ENCODE results near the gene CLCN3.
A peak's percentile ranks its signal among the peaks of the same experiment; 100 is the strongest.

CLCN3 gene

DNA sequence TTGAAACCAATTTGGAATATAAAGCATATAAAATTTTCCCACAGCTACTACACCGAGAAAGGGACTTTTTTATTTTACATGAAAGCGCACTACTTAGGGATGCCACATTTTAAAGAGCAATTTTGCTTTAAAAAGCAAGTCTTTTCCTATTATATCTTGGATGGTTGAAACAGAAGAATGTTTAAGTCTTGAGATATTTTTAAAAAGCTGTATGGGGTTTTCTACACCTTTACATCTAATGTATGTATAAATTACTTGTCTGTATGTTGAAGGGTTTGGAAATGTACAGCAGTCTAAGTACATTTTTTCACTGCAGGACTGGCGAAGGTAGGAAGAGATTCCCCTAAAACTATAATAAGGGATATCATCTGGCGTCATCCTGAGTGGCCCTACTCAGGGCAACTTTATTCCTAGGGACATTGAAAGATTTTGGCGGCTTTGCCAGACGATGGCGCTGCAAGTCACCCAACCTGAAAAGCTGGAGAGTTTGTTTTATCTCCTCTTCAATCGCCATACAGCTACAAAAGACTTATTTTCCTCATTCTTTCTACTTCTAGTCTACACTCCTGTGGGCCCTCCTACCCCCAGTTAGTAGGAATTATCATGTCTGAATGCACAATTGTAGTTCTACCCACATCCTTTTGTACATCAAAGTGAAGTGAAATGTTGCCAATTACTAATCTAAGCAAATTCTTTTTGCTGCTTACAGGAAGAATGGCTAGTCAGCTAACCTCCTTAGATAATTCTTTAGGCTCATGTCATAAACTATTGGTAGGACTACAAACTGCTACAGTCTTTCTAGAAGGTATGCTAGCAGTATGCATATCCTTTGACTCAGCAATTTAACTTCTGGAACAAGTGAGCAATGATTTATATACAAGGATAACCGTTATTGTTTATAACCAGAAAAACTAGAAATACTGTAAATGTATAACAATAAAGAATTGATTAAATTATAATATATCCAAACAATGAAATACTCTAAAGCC lies 7.2 kb upstream of the CLCN3 start:
- Histone ChIP-seq H3K9me3 (replicated peaks in 1 of 11) (no peaks in the 10 kb centered on the region), H3K4me1 (peaks cover 23 to 31% (median 28%) of the 10 kb centered on the region in 10 experiments), H3K36me3 (no peaks in the 10 kb centered on the region), H3K4me3 (peak overlapping the region; percentile 77 to 92 (median 84)), H3K27me3 (no peaks in the 10 kb centered on the region), H3K9ac (peak overlapping the region in 10 of 11 experiments; percentile 7 to 91 (median 86); a peak in 17 of 22 replicates), H4K20me1 (no peaks in the 10 kb centered on the region), H3K27ac (peak overlapping the region in 5 of 11 experiments; percentile 37 to 89 (median 83); a peak in 9 of 22 replicates), H3K4me2 (peak overlapping the region; percentile 68 to 98 (median 80))
- TF ChIP-seq Cebpa-rat (IDR thresholded peaks at IDR 0.05), result no peak

DNA sequence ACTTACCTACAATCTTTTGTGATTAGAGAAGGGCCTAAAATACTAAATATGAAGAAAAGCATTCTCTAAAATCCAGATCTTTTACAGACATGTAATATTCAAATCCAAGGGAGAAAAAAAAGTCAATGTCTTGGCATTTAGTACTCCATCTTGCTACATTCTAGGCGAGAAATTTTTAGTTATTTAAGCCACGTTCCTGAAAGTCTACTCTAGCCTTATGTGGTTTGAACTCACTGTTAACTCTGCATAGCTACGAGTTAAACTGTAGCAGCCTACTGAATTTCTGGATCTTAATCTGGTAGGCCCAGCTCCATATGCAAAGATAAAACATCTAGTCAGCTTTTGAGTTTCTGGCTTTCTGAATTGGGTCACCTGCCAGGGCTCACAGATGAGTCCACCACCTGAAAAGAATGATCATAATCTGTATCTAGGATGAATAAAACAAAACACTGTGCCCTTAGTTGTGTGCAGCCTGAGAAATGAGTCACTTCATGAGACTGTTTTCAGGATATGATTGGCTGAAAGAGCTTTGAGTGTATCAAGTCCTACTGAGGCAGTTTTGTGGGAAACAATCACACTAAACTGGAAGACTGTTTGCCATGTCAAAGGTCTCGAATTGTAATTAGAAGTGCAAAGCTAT lies 4.8 kb upstream of the CLCN3 start:
- Histone ChIP-seq H3K9ac (no peak overlapping the region), H3K4me2 (no peak overlapping the region), H3K4me1 (peaks cover 29 to 39% (median 35%) of the 10 kb centered on the region in 10 experiments), H3K27ac (no peak overlapping the region), H3K27me3 (no peaks in the 10 kb centered on the region), H3K4me3 (no peak overlapping the region), H4K20me1 (no peaks in the 10 kb centered on the region), H3K9me3 (replicated peaks in 1 of 11) (no peaks in the 10 kb centered on the region), H3K36me3 (no peaks in the 10 kb centered on the region)
- TF ChIP-seq Cebpa-rat (IDR thresholded peaks at IDR 0.05), result no peak

DNA sequence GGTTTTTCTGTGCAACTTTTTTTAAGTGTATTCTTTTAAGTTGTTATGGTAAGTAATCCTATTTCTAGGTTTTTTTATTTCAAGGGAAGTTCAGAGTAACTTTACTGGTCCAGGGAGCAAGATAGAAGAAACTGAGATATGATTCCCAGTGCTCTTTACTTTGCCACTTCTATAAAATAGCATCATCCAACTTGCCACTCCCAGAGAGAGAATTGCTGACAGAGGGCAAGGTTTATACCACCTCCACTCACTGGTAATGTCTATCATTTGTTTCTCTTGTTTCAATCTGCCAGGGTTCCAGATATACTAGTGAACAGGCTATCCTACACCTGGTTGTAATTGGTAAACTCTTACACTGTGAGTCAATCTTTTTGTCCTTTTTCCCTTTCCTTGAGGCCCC lies 3.5 kb upstream of the CLCN3 start:
- Histone ChIP-seq H3K4me1 (peaks cover 27 to 37% (median 30%) of the 10 kb centered on the region in 10 experiments), H3K27me3 (no peaks in the 10 kb centered on the region), H3K4me2 (no peak overlapping the region), H4K20me1 (peaks cover 0 to 6% (median 0%) of the 10 kb centered on the region in 11 experiments; a peak in 2 of 22 replicates), H3K9me3 (replicated peaks in 1 of 11) (no peaks in the 10 kb centered on the region), H3K9ac (no peak overlapping the region), H3K36me3 (no peaks in the 10 kb centered on the region), H3K4me3 (no peak overlapping the region), H3K27ac (no peak overlapping the region)
- no peak for TF ChIP-seq Cebpa-rat (IDR thresholded peaks at IDR 0.05)

DNA sequence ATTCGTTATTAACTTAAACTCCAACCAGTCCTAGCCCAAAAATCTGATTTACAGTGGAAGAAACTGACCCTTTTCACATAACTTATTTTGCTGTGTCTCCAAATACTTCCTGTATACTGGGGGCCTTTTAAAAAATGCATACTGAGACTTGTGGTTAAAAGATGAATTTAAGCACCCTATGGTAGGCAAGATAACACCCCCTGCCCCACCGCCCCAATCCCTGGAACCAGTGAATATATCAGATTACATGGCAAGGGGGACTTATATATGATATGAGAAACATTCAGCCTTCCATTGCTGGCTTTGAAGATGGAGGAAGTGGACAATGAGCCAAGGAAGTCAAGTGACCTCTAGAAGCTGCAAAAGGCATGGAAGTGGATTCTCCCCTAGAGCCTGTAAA lies 3.1 kb upstream of the CLCN3 start:
- peaks cover 0 to 7% (median 0%) of the 10 kb centered on the region in 11 experiments; a peak in 4 of 22 replicates for H4K20me1 ChIP-seq
- H3K9ac ChIP-seq, result no peak overlapping the region
- no peaks in the 10 kb centered on the region for H3K27me3 ChIP-seq
- no peaks in the 10 kb centered on the region for H3K36me3 ChIP-seq
- H3K4me2 ChIP-seq, result peak overlapping the region in 2 of 11 experiments; percentile 52 to 88; a peak in 1 of 22 replicates
- TF ChIP-seq Cebpa-rat (IDR thresholded peaks at IDR 0.05), result no peak
- H3K27ac ChIP-seq, result no peak overlapping the region
- no peak overlapping the region for H3K4me3 ChIP-seq
- H3K4me1 ChIP-seq, result peaks cover 31 to 41% (median 35%) of the 10 kb centered on the region in 10 experiments
- H3K9me3 ChIP-seq (replicated peaks in 1 of 11), result no peaks in the 10 kb centered on the region

DNA sequence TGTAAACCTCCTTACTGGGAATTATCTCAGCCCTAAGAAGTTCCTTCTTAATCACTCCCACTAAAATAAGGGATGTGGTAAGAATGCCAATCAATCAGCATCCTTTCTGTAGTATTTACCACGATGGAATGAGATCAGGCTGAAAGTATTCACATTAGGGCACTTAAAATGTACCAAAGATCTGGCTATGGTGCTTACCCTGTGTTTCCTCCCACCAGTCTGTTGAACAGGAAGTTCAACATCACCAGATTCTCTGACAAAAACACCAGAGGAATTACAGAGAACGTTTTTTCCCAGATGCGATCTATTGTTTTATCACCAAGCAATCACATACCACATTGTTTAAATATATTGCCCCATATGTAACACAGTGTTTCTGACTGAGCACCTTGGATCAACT lies 2.1 kb upstream of the CLCN3 start:
- Histone ChIP-seq H3K4me2 (peak overlapping the region; percentile 3 to 97 (median 52); a peak in 13 of 22 replicates), H3K9ac (peak overlapping the region in 1 of 11 experiments; percentile 4; a peak in 1 of 22 replicates), H3K27me3 (no peaks in the 10 kb centered on the region), H4K20me1 (peaks cover 0 to 12% (median 4%) of the 10 kb centered on the region in 11 experiments; a peak in 10 of 22 replicates), H3K4me3 (no peak overlapping the region), H3K36me3 (no peaks in the 10 kb centered on the region), H3K4me1 (peaks cover 34 to 45% (median 41%) of the 10 kb centered on the region in 10 experiments), H3K27ac (no peak overlapping the region), H3K9me3 (replicated peaks in 1 of 11) (no peaks in the 10 kb centered on the region)
- no peak for TF ChIP-seq Cebpa-rat (IDR thresholded peaks at IDR 0.05)

DNA sequence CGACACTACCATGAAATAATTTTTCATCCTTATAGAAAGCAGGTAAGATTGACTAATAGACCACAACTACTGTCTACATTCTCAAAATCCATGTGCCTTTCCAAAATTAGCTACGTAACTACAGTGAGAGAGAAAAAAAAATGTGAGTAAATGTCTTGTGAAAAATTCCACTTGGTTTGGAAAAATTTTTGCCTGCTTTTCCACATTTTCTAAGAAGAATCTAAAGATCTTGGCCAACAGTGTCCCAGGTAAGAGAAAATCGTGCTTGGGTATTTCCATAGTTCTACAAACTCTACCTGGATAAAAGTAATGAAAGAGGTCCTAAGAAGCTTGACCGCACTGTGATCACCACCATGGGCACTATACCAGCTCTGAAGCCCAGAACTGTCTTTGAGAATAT lies 1.4 kb upstream of the CLCN3 start:
- H3K4me3 ChIP-seq, result peak overlapping the region in 7 of 10 experiments; percentile 69 to 82 (median 79); a peak in 8 of 20 replicates
- peak overlapping the region; percentile 54 to 97 (median 91) for H3K4me2 ChIP-seq
- H3K27me3 ChIP-seq, result no peaks in the 10 kb centered on the region
- no peaks in the 10 kb centered on the region for H3K36me3 ChIP-seq
- peak overlapping the region in 1 of 11 experiments; percentile 94; a peak in 1 of 22 replicates for H3K9ac ChIP-seq
- peaks cover 32 to 41% (median 38%) of the 10 kb centered on the region in 10 experiments for H3K4me1 ChIP-seq
- H3K9me3 ChIP-seq (replicated peaks in 1 of 11), result no peaks in the 10 kb centered on the region
- peaks cover under 1 to 19% (median 10%) of the 10 kb centered on the region in 11 experiments; a peak in 13 of 22 replicates for H4K20me1 ChIP-seq
- no peak for TF ChIP-seq Cebpa-rat (IDR thresholded peaks at IDR 0.05)
- H3K27ac ChIP-seq, result no peak overlapping the region; a peak in 2 of 22 replicates

DNA sequence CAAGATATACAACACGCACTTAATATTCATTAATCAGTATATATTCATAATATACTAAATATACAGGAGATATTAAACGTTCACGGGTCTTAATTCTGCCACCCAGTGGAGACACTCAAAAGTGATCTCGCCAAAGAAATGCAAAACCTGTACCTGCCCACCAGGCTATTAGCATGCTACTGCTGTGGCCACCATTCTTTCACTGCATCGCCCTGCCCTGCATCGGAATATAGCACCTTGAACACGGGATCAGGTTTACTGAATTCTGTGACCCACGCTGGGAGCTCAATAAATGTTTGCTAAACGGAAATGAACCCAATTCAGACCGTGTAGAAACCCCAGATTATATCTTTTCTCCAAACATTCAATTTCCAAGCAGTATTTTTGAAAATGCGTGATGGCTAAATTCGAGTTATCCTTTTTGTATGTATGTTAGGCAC lies 840 bp upstream of the CLCN3 start:
- Histone ChIP-seq H3K27ac (peak overlapping the region; percentile 80 to 95 (median 87); a peak in 21 of 22 replicates), H3K4me3 (peak overlapping the region; percentile 69 to 82 (median 74)), H3K9ac (peak overlapping the region; percentile 79 to 94 (median 88)), H3K9me3 (replicated peaks in 1 of 11) (no peaks in the 10 kb centered on the region), H3K4me1 (peaks cover 32 to 41% (median 38%) of the 10 kb centered on the region in 10 experiments), H3K36me3 (no peaks in the 10 kb centered on the region), H3K27me3 (no peaks in the 10 kb centered on the region), H3K4me2 (peak overlapping the region; percentile 54 to 97 (median 91)), H4K20me1 (peaks cover 4 to 24% (median 14%) of the 10 kb centered on the region in 11 experiments; a peak in 14 of 22 replicates)
- TF ChIP-seq Cebpa-rat (IDR thresholded peaks at IDR 0.05), result no peak

DNA sequence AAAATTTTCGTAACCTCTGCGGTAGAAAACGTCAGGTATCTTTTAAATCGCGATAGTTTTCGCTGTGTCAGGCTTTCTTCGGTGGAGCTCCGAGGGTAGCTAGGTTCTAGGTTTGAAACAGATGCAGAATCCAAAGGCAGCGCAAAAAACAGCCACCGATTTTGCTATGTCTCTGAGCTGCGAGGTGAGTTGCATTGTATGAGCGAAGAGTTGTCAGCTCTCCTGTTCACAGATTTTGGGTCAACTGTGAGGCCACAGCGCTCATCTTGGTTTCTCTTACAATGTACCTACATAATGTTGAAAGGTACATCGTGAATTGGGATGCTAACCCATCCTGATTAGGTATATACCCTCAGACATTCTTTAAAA lies 486 bp downstream of the CLCN3 start:
- Histone ChIP-seq H3K36me3 (peaks cover 0 to 7% (median 0%) of the 10 kb centered on the region in 11 experiments; a peak in 2 of 22 replicates), H3K27ac (peak overlapping the region; percentile 80 to 95 (median 87)), H3K9ac (peak overlapping the region; percentile 79 to 94 (median 88)), H3K27me3 (no peaks in the 10 kb centered on the region), H4K20me1 (peaks cover 6 to 37% (median 25%) of the 10 kb centered on the region in 11 experiments; a peak in 18 of 22 replicates), H3K9me3 (replicated peaks in 1 of 11) (no peaks in the 10 kb centered on the region), H3K4me2 (peak overlapping the region; percentile 83 to 97 (median 92)), H3K4me1 (peaks cover 32 to 41% (median 38%) of the 10 kb centered on the region in 10 experiments), H3K4me3 (peak overlapping the region; percentile 69 to 82 (median 74))
- no peak for TF ChIP-seq Cebpa-rat (IDR thresholded peaks at IDR 0.05)

Data from BLaER1 treated with 17β-estradiol and CSF1 and Interleukin-3, amounts not matched to agents 10 nM and 100 nM (cell line).